Measurements from ENCODE around the gene TBPL1.

TBPL1 gene

DNA sequence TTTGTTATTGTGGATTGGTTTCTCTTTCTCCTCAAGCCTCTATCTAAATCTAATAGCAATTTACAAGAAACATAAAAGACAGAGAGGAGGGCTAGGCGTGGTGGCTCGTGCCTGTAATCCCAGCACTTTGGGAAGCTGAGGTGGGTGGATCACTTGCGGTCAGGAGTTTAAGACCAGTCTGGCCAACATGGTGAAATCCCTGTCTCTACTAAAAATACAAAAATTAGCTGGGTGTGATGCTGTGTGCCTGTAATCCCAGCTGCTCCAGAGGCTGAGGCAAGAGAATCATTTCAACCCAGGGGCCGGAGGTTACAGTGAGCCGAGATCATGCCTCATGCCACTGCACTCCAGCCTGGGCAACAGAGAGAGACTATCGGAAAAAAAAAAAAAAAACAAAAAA, 52.8 kb downstream of the TBPL1 start:
- TF ChIP-seq ZNF70 (CRISPR knock-in tag; IDR thresholded peaks at IDR 0.05), result no peak
- TF ChIP-seq, protein P1, sequence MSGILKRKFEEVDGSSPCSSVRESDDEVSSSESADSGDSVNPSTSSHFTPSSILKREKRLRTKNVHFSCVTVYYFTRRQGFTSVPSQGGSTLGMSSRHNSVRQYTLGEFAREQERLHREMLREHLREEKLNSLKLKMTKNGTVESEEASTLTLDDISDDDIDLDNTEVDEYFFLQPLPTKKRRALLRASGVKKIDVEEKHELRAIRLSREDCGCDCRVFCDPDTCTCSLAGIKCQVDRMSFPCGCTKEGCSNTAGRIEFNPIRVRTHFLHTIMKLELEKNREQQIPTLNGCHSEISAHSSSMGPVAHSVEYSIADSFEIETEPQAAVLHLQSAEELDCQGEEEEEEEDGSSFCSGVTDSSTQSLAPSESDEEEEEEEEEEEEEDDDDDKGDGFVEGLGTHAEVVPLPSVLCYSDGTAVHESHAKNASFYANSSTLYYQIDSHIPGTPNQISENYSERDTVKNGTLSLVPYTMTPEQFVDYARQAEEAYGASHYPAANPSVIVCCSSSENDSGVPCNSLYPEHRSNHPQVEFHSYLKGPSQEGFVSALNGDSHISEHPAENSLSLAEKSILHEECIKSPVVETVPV (CRISPR knock-in tag; IDR thresholded peaks at IDR 0.05), result no peak
- no peak for TF ChIP-seq ARNTL (CRISPR knock-in tag; IDR thresholded peaks at IDR 0.05; ENCODE audit: borderline replicate concordance, low read depth)
- TF ChIP-seq ZNF8 (CRISPR knock-in tag; IDR thresholded peaks at IDR 0.05), result no peak
- TF ChIP-seq BACH2 (CRISPR knock-in tag; IDR thresholded peaks at IDR 0.05; ENCODE audit: borderline replicate concordance), result no peak
- no peak for TF ChIP-seq ZC3H10 (CRISPR knock-in tag; IDR thresholded peaks at IDR 0.05)
- TF ChIP-seq PPARA (CRISPR knock-in tag; IDR thresholded peaks at IDR 0.05; ENCODE audit: borderline replicate concordance), result no peak
- TF ChIP-seq, protein P2, sequence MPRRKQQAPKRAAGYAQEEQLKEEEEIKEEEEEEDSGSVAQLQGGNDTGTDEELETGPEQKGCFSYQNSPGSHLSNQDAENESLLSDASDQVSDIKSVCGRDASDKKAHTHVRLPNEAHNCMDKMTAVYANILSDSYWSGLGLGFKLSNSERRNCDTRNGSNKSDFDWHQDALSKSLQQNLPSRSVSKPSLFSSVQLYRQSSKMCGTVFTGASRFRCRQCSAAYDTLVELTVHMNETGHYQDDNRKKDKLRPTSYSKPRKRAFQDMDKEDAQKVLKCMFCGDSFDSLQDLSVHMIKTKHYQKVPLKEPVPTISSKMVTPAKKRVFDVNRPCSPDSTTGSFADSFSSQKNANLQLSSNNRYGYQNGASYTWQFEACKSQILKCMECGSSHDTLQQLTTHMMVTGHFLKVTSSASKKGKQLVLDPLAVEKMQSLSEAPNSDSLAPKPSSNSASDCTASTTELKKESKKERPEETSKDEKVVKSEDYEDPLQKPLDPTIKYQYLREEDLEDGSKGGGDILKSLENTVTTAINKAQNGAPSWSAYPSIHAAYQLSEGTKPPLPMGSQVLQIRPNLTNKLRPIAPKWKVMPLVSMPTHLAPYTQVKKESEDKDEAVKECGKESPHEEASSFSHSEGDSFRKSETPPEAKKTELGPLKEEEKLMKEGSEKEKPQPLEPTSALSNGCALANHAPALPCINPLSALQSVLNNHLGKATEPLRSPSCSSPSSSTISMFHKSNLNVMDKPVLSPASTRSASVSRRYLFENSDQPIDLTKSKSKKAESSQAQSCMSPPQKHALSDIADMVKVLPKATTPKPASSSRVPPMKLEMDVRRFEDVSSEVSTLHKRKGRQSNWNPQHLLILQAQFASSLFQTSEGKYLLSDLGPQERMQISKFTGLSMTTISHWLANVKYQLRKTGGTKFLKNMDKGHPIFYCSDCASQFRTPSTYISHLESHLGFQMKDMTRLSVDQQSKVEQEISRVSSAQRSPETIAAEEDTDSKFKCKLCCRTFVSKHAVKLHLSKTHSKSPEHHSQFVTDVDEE (CRISPR knock-in tag; IDR thresholded peaks at IDR 0.05), result no peak
- TF ChIP-seq, protein P3, sequence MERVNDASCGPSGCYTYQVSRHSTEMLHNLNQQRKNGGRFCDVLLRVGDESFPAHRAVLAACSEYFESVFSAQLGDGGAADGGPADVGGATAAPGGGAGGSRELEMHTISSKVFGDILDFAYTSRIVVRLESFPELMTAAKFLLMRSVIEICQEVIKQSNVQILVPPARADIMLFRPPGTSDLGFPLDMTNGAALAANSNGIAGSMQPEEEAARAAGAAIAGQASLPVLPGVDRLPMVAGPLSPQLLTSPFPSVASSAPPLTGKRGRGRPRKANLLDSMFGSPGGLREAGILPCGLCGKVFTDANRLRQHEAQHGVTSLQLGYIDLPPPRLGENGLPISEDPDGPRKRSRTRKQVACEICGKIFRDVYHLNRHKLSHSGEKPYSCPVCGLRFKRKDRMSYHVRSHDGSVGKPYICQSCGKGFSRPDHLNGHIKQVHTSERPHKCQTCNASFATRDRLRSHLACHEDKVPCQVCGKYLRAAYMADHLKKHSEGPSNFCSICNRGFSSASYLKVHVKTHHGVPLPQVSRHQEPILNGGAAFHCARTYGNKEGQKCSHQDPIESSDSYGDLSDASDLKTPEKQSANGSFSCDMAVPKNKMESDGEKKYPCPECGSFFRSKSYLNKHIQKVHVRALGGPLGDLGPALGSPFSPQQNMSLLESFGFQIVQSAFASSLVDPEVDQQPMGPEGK (CRISPR knock-in tag; IDR thresholded peaks at IDR 0.05; ENCODE audit: borderline replicate concordance), result no peak
- no peak for TF ChIP-seq GLIS3 (CRISPR knock-in tag; IDR thresholded peaks at IDR 0.05)
- no peak for TF ChIP-seq OSR1 (CRISPR knock-in tag; IDR thresholded peaks at IDR 0.05)
- no peak for TF ChIP-seq ISL1 (CRISPR knock-in tag; IDR thresholded peaks at IDR 0.05)
- no peak for ATAC-seq

DNA sequence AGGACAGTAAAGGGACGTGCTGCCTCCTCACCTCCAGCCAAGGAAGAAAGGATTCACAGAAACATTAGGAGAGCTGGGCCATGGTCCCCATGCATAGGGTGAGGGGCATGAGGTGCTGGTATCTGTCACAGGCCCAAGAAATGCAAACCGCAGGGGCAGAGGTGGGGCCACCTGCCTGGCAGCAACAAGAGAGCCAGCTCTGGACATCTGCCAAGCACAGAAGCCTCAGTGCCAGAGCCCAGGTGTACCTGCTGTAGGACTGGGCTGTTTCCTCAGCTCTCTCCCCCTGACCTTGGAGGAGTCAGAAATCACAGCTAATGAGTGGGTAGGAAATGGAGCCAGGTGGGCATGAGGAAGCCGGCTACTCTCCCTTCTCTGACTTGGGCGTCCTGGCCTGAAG, 54.1 kb downstream of the TBPL1 start:
- ATAC-seq, result no peak
- TF ChIP-seq CSDC2 (CRISPR knock-in tag; IDR thresholded peaks at IDR 0.05), result no peak
- TF ChIP-seq GLIS3 (CRISPR knock-in tag; IDR thresholded peaks at IDR 0.05), result no peak
- no peak for TF ChIP-seq ZFP30 (CRISPR knock-in tag; IDR thresholded peaks at IDR 0.05)
- TF ChIP-seq, protein P4, sequence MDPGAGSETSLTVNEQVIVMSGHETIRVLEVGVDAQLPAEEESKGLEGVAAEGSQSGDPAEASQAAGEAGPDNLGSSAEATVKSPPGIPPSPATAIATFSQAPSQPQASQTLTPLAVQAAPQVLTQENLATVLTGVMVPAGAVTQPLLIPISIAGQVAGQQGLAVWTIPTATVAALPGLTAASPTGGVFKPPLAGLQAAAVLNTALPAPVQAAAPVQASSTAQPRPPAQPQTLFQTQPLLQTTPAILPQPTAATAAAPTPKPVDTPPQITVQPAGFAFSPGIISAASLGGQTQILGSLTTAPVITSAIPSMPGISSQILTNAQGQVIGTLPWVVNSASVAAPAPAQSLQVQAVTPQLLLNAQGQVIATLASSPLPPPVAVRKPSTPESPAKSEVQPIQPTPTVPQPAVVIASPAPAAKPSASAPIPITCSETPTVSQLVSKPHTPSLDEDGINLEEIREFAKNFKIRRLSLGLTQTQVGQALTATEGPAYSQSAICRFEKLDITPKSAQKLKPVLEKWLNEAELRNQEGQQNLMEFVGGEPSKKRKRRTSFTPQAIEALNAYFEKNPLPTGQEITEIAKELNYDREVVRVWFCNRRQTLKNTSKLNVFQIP (CRISPR knock-in tag; IDR thresholded peaks at IDR 0.05; ENCODE audit: borderline replicate concordance, low read depth), result no peak
- no peak for TF ChIP-seq TCF4 (CRISPR knock-in tag; IDR thresholded peaks at IDR 0.05; ENCODE audit: borderline replicate concordance)
- TF ChIP-seq ZNF8 (CRISPR knock-in tag; IDR thresholded peaks at IDR 0.05), result no peak
- no peak for TF ChIP-seq ZNF70 (CRISPR knock-in tag; IDR thresholded peaks at IDR 0.05)
- no peak for TF ChIP-seq ZNF565 (CRISPR knock-in tag; conservative IDR thresholded peaks at IDR 0.05; ENCODE audit: low read depth)
- no peak for TF ChIP-seq ISL1 (CRISPR knock-in tag; IDR thresholded peaks at IDR 0.05)
- no peak for TF ChIP-seq ESRRG (CRISPR knock-in tag; IDR thresholded peaks at IDR 0.05)
- TF ChIP-seq RARB (CRISPR knock-in tag; IDR thresholded peaks at IDR 0.05), result no peak
- TF ChIP-seq TOX (CRISPR knock-in tag; IDR thresholded peaks at IDR 0.05; ENCODE audit: borderline replicate concordance), result no peak
- TF ChIP-seq, protein P1 (CRISPR knock-in tag; IDR thresholded peaks at IDR 0.05), result no peak
- TF ChIP-seq ARNTL (CRISPR knock-in tag; IDR thresholded peaks at IDR 0.05; ENCODE audit: borderline replicate concordance, low read depth), result no peak
- no peak for TF ChIP-seq OSR1 (CRISPR knock-in tag; IDR thresholded peaks at IDR 0.05)
- no peak for TF ChIP-seq ZFP3 (CRISPR knock-in tag; IDR thresholded peaks at IDR 0.05)
- TF ChIP-seq, protein P5, sequence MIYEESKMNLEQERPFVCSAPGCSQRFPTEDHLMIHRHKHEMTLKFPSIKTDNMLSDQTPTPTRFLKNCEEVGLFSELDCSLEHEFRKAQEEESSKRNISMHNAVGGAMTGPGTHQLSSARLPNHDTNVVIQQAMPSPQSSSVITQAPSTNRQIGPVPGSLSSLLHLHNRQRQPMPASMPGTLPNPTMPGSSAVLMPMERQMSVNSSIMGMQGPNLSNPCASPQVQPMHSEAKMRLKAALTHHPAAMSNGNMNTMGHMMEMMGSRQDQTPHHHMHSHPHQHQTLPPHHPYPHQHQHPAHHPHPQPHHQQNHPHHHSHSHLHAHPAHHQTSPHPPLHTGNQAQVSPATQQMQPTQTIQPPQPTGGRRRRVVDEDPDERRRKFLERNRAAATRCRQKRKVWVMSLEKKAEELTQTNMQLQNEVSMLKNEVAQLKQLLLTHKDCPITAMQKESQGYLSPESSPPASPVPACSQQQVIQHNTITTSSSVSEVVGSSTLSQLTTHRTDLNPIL (CRISPR knock-in tag; IDR thresholded peaks at IDR 0.05; ENCODE audit: low read depth), result no peak
